GM12864 (cell line): ENCODE measurements around the gene DNAH8.

Experiments used
- DNase-seq: peaks from one replicate; pipeline ENCODE4 v3.0.0-alpha.2; 2011; ENCODE audit warnings: low read depth
- H3K4me3 ChIP-seq: 2 replicates; pipeline ENCODE4 v1.5.1; 2011; ENCODE audit warnings: mild to moderate bottlenecking, low read depth, low read length, control low read depth
- CTCF ChIP-seq: IDR thresholded peaks from 2 replicates; pipeline ENCODE4 v1.5.1; 2011; ENCODE audit warnings: low read depth, mild to moderate bottlenecking, moderate library complexity, low read length, control low read depth, inconsistent platforms; ENCODE audit errors: missing control alignments

The DNAH8 gene

GRCh38 chr6:38779310-38780062, 64.4 kb downstream of the DNAH8 start:
- H3K4me3 ChIP-seq: no peak overlapping the region
- DNase-seq: no peak
- TF ChIP-seq CTCF: no peak

- TF ChIP-seq CTCF: no peak
- H3K4me3 ChIP-seq: no peak overlapping the region
- no peak for DNase-seq
Observed at GRCh38 chr6:38782616-38783015, 67.5 kb downstream of the DNAH8 start.

GRCh38 chr6:38783443-38784228, 68.5 kb downstream of the DNAH8 start:
- no peak overlapping the region for H3K4me3 ChIP-seq
- no peak for DNase-seq
- TF ChIP-seq CTCF: no peak

DNA sequence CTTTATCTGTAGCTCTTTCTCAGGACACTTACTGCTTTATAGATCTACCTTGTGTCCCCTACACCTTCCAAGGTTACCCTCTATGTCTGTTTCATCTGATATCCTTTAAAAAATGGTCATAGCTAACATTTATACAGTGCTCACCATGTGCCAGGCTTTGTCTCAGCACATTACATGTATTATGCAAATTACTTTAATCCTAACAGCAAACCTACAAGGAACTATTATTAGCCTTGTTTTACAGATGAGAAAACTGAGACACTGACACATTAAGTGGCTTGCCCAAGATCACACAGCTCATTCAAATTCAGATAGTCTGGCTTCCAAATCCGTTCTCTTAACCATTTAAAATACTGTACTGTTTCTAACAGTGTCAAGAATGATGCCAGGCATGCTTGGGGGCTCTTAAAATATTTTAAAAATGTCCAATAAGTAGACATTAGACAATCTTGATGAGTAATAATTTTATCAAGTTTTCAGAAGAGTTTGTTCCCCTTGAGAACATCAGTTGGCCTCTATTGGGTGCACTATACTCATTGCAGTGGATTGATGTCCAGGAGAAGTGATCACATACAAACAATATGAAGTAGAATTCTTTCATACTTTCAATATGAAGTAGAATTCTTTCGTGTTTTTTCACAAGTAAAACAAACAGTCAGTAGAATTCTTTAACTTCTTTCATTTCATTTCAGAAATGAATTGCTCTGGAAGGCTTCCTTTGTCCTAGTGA, 69.6 kb downstream of the DNAH8 start:
- no peak for DNase-seq
- no peak for TF ChIP-seq CTCF
- H3K4me3 ChIP-seq: no peak overlapping the region

- no peak overlapping the region for H3K4me3 ChIP-seq
- DNase-seq: no peak
- TF ChIP-seq CTCF: no peak
Observed at GRCh38 chr6:38786486-38786885, 71.4 kb downstream of the DNAH8 start.

DNA sequence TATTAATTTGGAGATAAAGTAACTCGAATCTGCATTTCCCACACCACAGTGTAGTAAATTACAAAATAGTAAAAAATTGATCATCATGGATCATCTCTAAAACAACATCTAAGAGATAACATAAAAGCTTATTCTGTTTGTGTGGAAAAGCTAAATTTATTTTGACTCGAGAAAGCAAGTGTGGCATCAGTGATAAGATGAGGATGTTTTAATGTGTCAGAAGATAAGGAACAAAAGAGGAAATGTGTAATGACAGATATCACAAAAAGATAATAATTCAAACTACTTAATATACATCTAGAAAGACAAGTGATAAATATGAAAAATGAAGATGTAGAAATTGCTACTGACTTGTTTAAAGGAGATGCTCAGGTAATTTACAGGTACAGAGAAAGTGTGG, 74.1 kb downstream of the DNAH8 start:
- no peak for TF ChIP-seq CTCF
- H3K4me3 ChIP-seq: no peak overlapping the region
- no peak for DNase-seq
